GM12801 (cell line): ENCODE data around the gene LYZL1.

Source experiments
- CTCF ChIP-seq: IDR thresholded peaks from one replicate; pipeline ENCODE4 v1.5.1; 2011; ENCODE audit warnings: control low read depth; ENCODE audit not compliant: insufficient read length; ENCODE audit errors: extremely low read depth

Gene LYZL1

GRCh38 chr10:29297678-29298077, 8.8 kb downstream of the LYZL1 start:
- TF ChIP-seq CTCF, result no peak

- TF ChIP-seq CTCF, result no peak
These were observed 12.6 kb downstream of the LYZL1 start for GRCh38 chr10:29301359-29301910.

- TF ChIP-seq CTCF, result no peak
These were observed 13.6 kb downstream of the LYZL1 start for GRCh38 chr10:29302499-29302898.

GRCh38 chr10:29304264-29304994, 15.6 kb downstream of the LYZL1 start:
- TF ChIP-seq CTCF, result no peak

- TF ChIP-seq CTCF, result no peak
These were observed 16.1 kb downstream of the LYZL1 start for GRCh38 chr10:29304995-29305335.

- no peak for TF ChIP-seq CTCF
These were observed 17.8 kb downstream of the LYZL1 start for GRCh38 chr10:29306688-29307087.

GRCh38 chr10:29309465-29309864, 20.6 kb downstream of the LYZL1 start:
- TF ChIP-seq CTCF, result no peak

GRCh38 chr10:29313071-29313470, 24.2 kb downstream of the LYZL1 start:
- TF ChIP-seq CTCF, result no peak
